VCaP (cell line): ENCODE measurements around the gene BEND4.

Experiments
- H3K27ac ChIP-seq: fragments of 450-650 bp; 2 replicates; pipeline ENCODE4 v1.5.1; 2017
- CTCF ChIP-seq: fragments of 450-650 bp; conservative IDR thresholded peaks from 2 replicates; pipeline ENCODE4 v1.5.1; 2017; ENCODE audit warnings: mild to moderate bottlenecking, moderate library complexity

BEND4 gene

GRCh38 chr4:42151568-42152506 lies 618 bp downstream of the BEND4 start:
- H3K27ac ChIP-seq = peak overlapping the region; percentile 78
- no peak for TF ChIP-seq CTCF

- peak overlapping the region; percentile 78 for H3K27ac ChIP-seq
- TF ChIP-seq CTCF = 0 out of 2 replicates have a peak, but pooled peaks have one; percentile 9
These were observed 1.5 kb downstream of the BEND4 start for GRCh38 chr4:42150653-42151567.

GRCh38 chr4:42149004-42149403 lies 3.5 kb downstream of the BEND4 start:
- H3K27ac ChIP-seq = peak overlapping the region; percentile 78
- no peak for TF ChIP-seq CTCF

- TF ChIP-seq CTCF = no peak
- H3K27ac ChIP-seq = peak overlapping the region; percentile 78
These were observed 4.0 kb downstream of the BEND4 start for GRCh38 chr4:42148425-42148824.

GRCh38 chr4:42144028-42144427 lies 8.4 kb downstream of the BEND4 start:
- no peak overlapping the region for H3K27ac ChIP-seq
- TF ChIP-seq CTCF = no peak

- H3K27ac ChIP-seq = peak overlapping the region; percentile 25; the same call in 1 of the 2 replicates
- no peak for TF ChIP-seq CTCF
These were observed 9.9 kb downstream of the BEND4 start for GRCh38 chr4:42142591-42142990.

- TF ChIP-seq CTCF = no peak
- H3K27ac ChIP-seq = peak overlapping the region; percentile 9; the same call in 1 of the 2 replicates
These were observed 16.1 kb downstream of the BEND4 start for GRCh38 chr4:42136371-42136770.
